ENCODE results near the gene KRTAP19-1. TPM values are rescaled to one million over a fixed set of nuclear protein-coding genes. Genes with fewer than 3 reads are reported as not detected.
"Not testable (repeated sequence)": the region's sequence is repeated elsewhere in the genome, so short reads cannot be mapped to it uniquely, and the experiment has no call there.

The KRTAP19-1 gene
- total RNA-seq = not detected

DNA sequence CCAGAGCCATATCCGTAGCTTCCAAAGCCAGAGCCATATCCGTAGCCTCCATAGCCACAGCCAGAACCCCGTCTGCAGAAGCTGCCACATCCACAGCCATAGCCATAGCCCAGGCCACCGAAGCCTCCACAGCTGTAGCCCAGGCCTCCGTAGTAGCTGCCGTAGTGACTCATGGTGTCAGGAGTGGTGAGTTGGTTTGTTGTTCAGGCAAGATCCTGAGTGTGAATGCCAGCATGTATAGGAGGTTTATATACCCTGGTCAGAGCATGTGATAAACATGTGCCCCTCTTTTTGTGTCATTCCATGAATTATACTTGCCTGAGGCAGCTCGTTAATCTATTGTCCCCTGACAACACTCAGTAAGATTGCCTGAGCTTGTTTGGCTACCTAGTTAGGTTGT lies at the start of gene KRTAP19-1:
KRTAP19-1 (minus strand) TSS at position 223 of the 400 bp plus-strand sequence; CDS start at position 173, 50 bp downstream.
- Mint-ChIP-seq H3K4me3 (no peak within 1 kb of the TSS), H3K27me3 (ENCODE audit: low read depth) (no peaks in the 10 kb centered on the region), H3K36me3 (ENCODE audit: low read depth) (no peaks in the 10 kb centered on the region), H3K4me1 (ENCODE audit: low read depth) (no peaks in the 10 kb centered on the region), H3K27ac (no peak within 1 kb of the TSS), H3K9me3 (ENCODE audit: insufficient read depth) (no peaks in the 10 kb centered on the region)
- no peak for ATAC-seq
- CTCF ChIA-PET = no interaction called here
- POLR2A ChIA-PET = no interaction called here
- no peak for DNase-seq

GRCh38 chr21:30518876-30519275 lies 38.7 kb upstream of the KRTAP19-1 start:
- POLR2A ChIA-PET = no interaction called here
- no peak overlapping the region for H3K4me3 Mint-ChIP-seq
- H3K36me3 Mint-ChIP-seq (ENCODE audit: low read depth) = no peaks in the 10 kb centered on the region
- no peak overlapping the region for H3K27ac Mint-ChIP-seq
- H3K27me3 Mint-ChIP-seq (ENCODE audit: low read depth) = no peaks in the 10 kb centered on the region
- no peaks in the 10 kb centered on the region for H3K9me3 Mint-ChIP-seq (ENCODE audit: insufficient read depth)
- ATAC-seq = no peak
- no peaks in the 10 kb centered on the region for H3K4me1 Mint-ChIP-seq (ENCODE audit: low read depth)
- DNase-seq = no peak
- CTCF ChIA-PET = no interaction called here

GRCh38 chr21:30515681-30516080 lies 35.5 kb upstream of the KRTAP19-1 start:
- no peaks in the 10 kb centered on the region for H3K9me3 Mint-ChIP-seq (ENCODE audit: insufficient read depth)

GRCh38 chr21:30505621-30506205 lies 25.5 kb upstream of the KRTAP19-1 start:
- ATAC-seq; DNase-seq; H3K27ac Mint-ChIP-seq; H3K36me3 Mint-ChIP-seq (ENCODE audit: low read depth); POLR2A ChIA-PET; H3K4me1 Mint-ChIP-seq (ENCODE audit: low read depth); H3K4me3 Mint-ChIP-seq; H3K9me3 Mint-ChIP-seq (ENCODE audit: insufficient read depth); H3K27me3 Mint-ChIP-seq (ENCODE audit: low read depth): not testable (repeated sequence)
- CTCF ChIA-PET = interaction anchor here (0.6 to 1.3 kb wide), 2 partner anchors 11 to 356 kb away, joined by 3 read pairs; no protein-coding TSS in a partner anchor

More at GRCh38 chr21:30515681-30516080, 35.5 kb upstream of the KRTAP19-1 start:
- H3K27ac Mint-ChIP-seq = no peak overlapping the region
- POLR2A ChIA-PET = no interaction called here
- no peak for ATAC-seq
- H3K4me3 Mint-ChIP-seq = no peak overlapping the region
- CTCF ChIA-PET = no interaction called here
- no peaks in the 10 kb centered on the region for H3K27me3 Mint-ChIP-seq (ENCODE audit: low read depth)
- H3K4me1 Mint-ChIP-seq (ENCODE audit: low read depth) = no peaks in the 10 kb centered on the region
- DNase-seq = no peak
- H3K36me3 Mint-ChIP-seq (ENCODE audit: low read depth) = no peaks in the 10 kb centered on the region

DNA sequence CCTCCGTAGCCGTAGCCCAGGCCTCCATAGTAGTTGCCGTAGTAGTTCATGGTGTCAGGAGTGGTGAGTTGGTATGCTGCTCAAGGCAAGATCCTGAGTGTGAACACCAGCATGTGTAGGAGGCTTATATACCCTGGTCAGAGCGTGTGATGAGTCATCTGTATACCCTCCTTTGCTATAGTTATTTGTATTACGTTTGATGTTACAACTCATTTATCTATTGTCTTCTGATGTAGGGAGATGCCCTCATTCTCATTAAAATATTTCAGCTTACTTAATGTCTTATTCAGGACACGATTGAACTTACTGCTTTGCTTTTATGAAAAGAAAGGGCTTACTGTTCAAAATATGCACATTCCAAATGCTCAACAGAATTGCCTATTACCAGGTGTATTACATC lies 21.9 kb upstream of the KRTAP19-1 start, which contains the start of gene KRTAP19-5:
KRTAP19-5 (minus strand) TSS at position 101 of the 400 bp plus-strand sequence; CDS start at position 50, 51 bp downstream.
- H3K36me3 Mint-ChIP-seq (ENCODE audit: low read depth) = no peaks in the 10 kb centered on the region
- H3K4me1 Mint-ChIP-seq (ENCODE audit: low read depth) = no peaks in the 10 kb centered on the region
- no peaks in the 10 kb centered on the region for H3K9me3 Mint-ChIP-seq (ENCODE audit: insufficient read depth)
- ATAC-seq = no peak
- no peak for DNase-seq
- H3K27me3 Mint-ChIP-seq (ENCODE audit: low read depth) = no peaks in the 10 kb centered on the region
- no peak within 1 kb of the TSS for H3K4me3 Mint-ChIP-seq
- no peak within 1 kb of the TSS for H3K27ac Mint-ChIP-seq
- ChIA-PET CTCF (no interaction called here), POLR2A (no interaction called here)

DNA sequence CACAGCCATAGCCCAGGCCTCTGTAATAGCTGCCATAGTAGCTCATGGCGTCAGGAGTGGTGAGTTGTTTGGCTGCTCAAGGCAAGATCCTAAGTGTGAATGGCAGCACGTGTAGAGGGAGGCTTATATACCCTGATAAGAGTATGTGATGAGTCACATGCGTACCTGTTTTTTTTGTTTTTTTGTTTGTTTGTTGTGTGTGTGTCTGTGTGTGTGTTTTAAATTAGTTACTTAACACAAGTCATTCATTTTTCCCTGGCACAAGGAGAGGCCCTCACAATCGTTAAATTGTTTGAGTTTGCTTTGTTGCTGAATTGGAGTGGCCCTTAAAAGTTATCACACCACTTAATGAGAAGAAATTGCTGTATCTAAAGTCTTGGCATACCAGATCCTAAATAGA lies 16.9 kb upstream of the KRTAP19-1 start, which contains the start of gene KRTAP19-4:
KRTAP19-4 (minus strand) TSS at position 101 of the 400 bp plus-strand sequence; CDS start at position 46, 55 bp downstream.
- DNase-seq = no peak
- POLR2A ChIA-PET = no interaction called here
- Mint-ChIP-seq H3K27ac (no peak within 1 kb of the TSS), H3K4me3 (no peak within 1 kb of the TSS), H3K9me3 (ENCODE audit: insufficient read depth) (no peaks in the 10 kb centered on the region), H3K27me3 (ENCODE audit: low read depth) (no peaks in the 10 kb centered on the region), H3K4me1 (ENCODE audit: low read depth) (no peaks in the 10 kb centered on the region), H3K36me3 (ENCODE audit: low read depth) (no peaks in the 10 kb centered on the region)
- CTCF ChIA-PET = no interaction called here
- ATAC-seq = no peak

- Mint-ChIP-seq H3K36me3 (ENCODE audit: low read depth) (no peaks in the 10 kb centered on the region), H3K9me3 (ENCODE audit: insufficient read depth) (no peaks in the 10 kb centered on the region), H3K4me3 (no peak within 1 kb of the TSS), H3K4me1 (ENCODE audit: low read depth) (no peaks in the 10 kb centered on the region), H3K27me3 (ENCODE audit: low read depth) (no peaks in the 10 kb centered on the region), H3K27ac (no peak within 1 kb of the TSS)
- ChIA-PET POLR2A (no interaction called here), CTCF (no interaction called here)
- DNase-seq (no peak), ATAC-seq (no peak)
These were observed 11.8 kb upstream of the KRTAP19-1 start, which contains the start of gene KRTAP19-3 for GRCh38 chr21:30491963-30492428. TSS of gene KRTAP19-3 (minus strand) at chr21:30492013. CDS start at chr21:30491957, 56 bp downstream.

- Mint-ChIP-seq H3K9me3 (ENCODE audit: insufficient read depth) (peaks cover 6% of the 10 kb centered on the region), H3K27me3 (ENCODE audit: low read depth) (no peaks in the 10 kb centered on the region), H3K36me3 (ENCODE audit: low read depth) (no peaks in the 10 kb centered on the region), H3K4me1 (ENCODE audit: low read depth) (no peaks in the 10 kb centered on the region), H3K4me3 (no peak within 1 kb of the TSS), H3K27ac (no peak within 1 kb of the TSS)
- DNase-seq (no peak), ATAC-seq (no peak)
- ChIA-PET CTCF (no interaction called here), POLR2A (no interaction called here)
These were observed 7.2 kb upstream of the KRTAP19-1 start, which contains the start of gene KRTAP19-2 for GRCh38 chr21:30487336-30487735. TSS of gene KRTAP19-2 (minus strand) at chr21:30487436. CDS start at chr21:30487348, 88 bp downstream.

- no peak for ATAC-seq
- H3K27ac Mint-ChIP-seq = no peak overlapping the region
- H3K4me1 Mint-ChIP-seq (ENCODE audit: low read depth) = no peaks in the 10 kb centered on the region
- CTCF ChIA-PET = no interaction called here
- no peaks in the 10 kb centered on the region for H3K27me3 Mint-ChIP-seq (ENCODE audit: low read depth)
- H3K4me3 Mint-ChIP-seq = no peak overlapping the region
- peaks cover 6% of the 10 kb centered on the region for H3K9me3 Mint-ChIP-seq (ENCODE audit: insufficient read depth)
- DNase-seq = no peak
- no peaks in the 10 kb centered on the region for H3K36me3 Mint-ChIP-seq (ENCODE audit: low read depth)
- POLR2A ChIA-PET = no interaction called here
These were observed 6.0 kb upstream of the KRTAP19-1 start for GRCh38 chr21:30486180-30486579.

- Mint-ChIP-seq H3K36me3 (ENCODE audit: low read depth) (no peaks in the 10 kb centered on the region), H3K27me3 (ENCODE audit: low read depth) (no peaks in the 10 kb centered on the region), H3K4me3 (no peak overlapping the region), H3K9me3 (ENCODE audit: insufficient read depth) (peaks cover 6% of the 10 kb centered on the region), H3K4me1 (ENCODE audit: low read depth) (no peaks in the 10 kb centered on the region), H3K27ac (no peak overlapping the region)
- no peak for ATAC-seq
- ChIA-PET CTCF (interaction anchor here (0.6 kb wide), 1 partner anchor 762 kb away, joined by 3 read pairs; no protein-coding TSS in a partner anchor), POLR2A (no interaction called here)
- no peak for DNase-seq
These were observed 2.0 kb upstream of the KRTAP19-1 start for GRCh38 chr21:30482130-30482529.

DNA sequence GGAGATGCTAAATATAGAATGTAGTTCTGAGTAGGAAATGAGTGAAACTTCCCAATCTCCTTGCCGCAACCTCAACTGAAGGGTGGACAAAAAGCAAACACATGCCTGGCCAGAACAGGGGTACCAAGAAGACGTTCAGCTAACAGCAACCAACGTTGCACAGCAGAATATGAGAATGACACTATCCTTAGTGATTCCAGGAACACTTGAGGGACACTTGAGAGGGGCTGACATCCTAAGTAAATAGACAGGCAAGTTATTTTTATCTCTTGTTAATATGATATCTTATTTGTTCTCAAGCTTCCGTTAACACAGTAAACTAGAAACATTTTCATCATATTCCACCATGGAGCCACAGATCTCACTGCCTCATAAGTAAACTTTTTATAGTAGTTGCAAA lies 908 bp downstream of the KRTAP19-1 start:
- no peak overlapping the region for H3K4me3 Mint-ChIP-seq
- ATAC-seq = no peak
- no peaks in the 10 kb centered on the region for H3K9me3 Mint-ChIP-seq (ENCODE audit: insufficient read depth)
- no peak for DNase-seq
- ChIA-PET POLR2A (no interaction called here), CTCF (no interaction called here)
- no peaks in the 10 kb centered on the region for H3K36me3 Mint-ChIP-seq (ENCODE audit: low read depth)
- H3K27ac Mint-ChIP-seq = no peak overlapping the region
- no peaks in the 10 kb centered on the region for H3K27me3 Mint-ChIP-seq (ENCODE audit: low read depth)
- H3K4me1 Mint-ChIP-seq (ENCODE audit: low read depth) = no peaks in the 10 kb centered on the region

- DNase-seq = no peak
- no peaks in the 10 kb centered on the region for H3K27me3 Mint-ChIP-seq (ENCODE audit: low read depth)
- H3K9me3 Mint-ChIP-seq (ENCODE audit: insufficient read depth) = no peaks in the 10 kb centered on the region
- ChIA-PET POLR2A (no interaction called here), CTCF (no interaction called here)
- H3K27ac Mint-ChIP-seq = no peak overlapping the region
- ATAC-seq = no peak
- H3K36me3 Mint-ChIP-seq (ENCODE audit: low read depth) = no peaks in the 10 kb centered on the region
- H3K4me1 Mint-ChIP-seq (ENCODE audit: low read depth) = no peaks in the 10 kb centered on the region
- no peak overlapping the region for H3K4me3 Mint-ChIP-seq
These were observed 2.2 kb downstream of the KRTAP19-1 start for GRCh38 chr21:30478004-30478403.

All from activated CD8-positive, alpha-beta T cell treated with anti-CD3 and anti-CD28 coated beads, Interleukin-2, amount 10 ng/mL, durations not matched to agents 7 days and 5 days (primary cell).